ENCODE measurements around the gene PTPN6.

PTPN6 gene

DNA sequence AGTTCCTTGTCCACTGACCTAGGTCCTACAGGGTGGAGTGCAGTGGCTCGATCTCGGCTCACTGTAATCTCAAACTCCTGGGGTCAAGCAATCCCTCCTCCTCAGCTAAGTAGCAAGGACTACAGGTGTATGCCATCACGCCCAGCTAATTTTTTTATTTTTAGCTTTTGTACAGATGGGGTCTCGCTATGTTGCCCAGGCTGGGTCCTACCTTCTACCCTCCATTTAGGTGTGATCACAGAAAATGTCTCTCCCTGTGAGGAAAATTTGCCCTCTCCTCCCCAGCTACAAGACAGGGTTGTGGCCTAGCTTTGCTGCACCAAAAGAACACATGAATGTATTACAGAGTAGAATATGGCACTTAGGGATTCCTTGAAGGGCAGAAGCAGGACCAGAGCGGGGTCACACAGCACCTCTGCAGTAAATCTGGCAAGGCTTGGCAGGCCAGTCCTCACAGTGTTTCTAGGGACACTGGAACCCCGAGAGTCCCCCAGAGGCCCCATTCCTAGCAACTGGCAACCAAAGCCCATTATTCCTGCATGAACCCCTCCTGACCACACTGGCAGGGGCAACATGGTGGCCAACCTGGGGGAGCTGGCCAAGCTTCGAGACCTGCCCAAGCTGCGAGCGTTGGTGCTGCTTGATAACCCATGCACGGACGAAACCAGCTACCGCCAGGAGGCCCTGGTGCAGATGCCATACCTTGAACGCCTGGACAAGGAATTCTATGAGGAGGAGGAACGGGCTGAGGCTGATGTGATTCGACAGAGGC, 38.8 kb upstream of the PTPN6 start:
- TF ChIP-seq, protein P1, sequence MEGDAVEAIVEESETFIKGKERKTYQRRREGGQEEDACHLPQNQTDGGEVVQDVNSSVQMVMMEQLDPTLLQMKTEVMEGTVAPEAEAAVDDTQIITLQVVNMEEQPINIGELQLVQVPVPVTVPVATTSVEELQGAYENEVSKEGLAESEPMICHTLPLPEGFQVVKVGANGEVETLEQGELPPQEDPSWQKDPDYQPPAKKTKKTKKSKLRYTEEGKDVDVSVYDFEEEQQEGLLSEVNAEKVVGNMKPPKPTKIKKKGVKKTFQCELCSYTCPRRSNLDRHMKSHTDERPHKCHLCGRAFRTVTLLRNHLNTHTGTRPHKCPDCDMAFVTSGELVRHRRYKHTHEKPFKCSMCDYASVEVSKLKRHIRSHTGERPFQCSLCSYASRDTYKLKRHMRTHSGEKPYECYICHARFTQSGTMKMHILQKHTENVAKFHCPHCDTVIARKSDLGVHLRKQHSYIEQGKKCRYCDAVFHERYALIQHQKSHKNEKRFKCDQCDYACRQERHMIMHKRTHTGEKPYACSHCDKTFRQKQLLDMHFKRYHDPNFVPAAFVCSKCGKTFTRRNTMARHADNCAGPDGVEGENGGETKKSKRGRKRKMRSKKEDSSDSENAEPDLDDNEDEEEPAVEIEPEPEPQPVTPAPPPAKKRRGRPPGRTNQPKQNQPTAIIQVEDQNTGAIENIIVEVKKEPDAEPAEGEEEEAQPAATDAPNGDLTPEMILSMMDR (IDR thresholded peaks at IDR 0.05; ENCODE audit: low read length), result no peak
- TF ChIP-seq EZH2phosphoT487 (IDR thresholded peaks at IDR 0.05; ENCODE audit: low read length), result no peak
- no peak for TF ChIP-seq EZH2 (optimal IDR thresholded peaks at IDR 0.05; ENCODE audit: low read depth, low read length)
- Histone ChIP-seq H3K27me3 (replicated peaks; ENCODE audit: insufficient read depth, low read length) (no peaks in the 10 kb centered on the region), H3K4me1 (ENCODE audit: low read length) (peaks cover 16% of the 10 kb centered on the region), H4K20me1 (ENCODE audit: insufficient read depth, low read length) (no peaks in the 10 kb centered on the region), H3K9me2 (replicated peaks; ENCODE audit: insufficient read depth, low read length) (no peaks in the 10 kb centered on the region), H3F3A (ENCODE audit: insufficient read depth, low read length) (peaks cover 13% of the 10 kb centered on the region), H3K9ac (ENCODE audit: low read length) (no peak overlapping the region), H3K36me3 (replicated peaks; ENCODE audit: insufficient read depth, low read length) (peaks cover 10% of the 10 kb centered on the region; the same call in 1 of the 2 replicates), H3K79me2 (ENCODE audit: low read length) (peaks cover 37% of the 10 kb centered on the region), H3K4me3 (ENCODE audit: low read length) (no peak overlapping the region), H3K4me2 (ENCODE audit: low read depth, low read length) (no peak overlapping the region), H2AFZ (ENCODE audit: low read length) (no peak overlapping the region), H3K27ac (ENCODE audit: low read length) (no peak overlapping the region), H3K9me3 (replicated peaks; ENCODE audit: insufficient read depth, low read length) (no peaks in the 10 kb centered on the region)
- no peak for DNase-seq

DNA sequence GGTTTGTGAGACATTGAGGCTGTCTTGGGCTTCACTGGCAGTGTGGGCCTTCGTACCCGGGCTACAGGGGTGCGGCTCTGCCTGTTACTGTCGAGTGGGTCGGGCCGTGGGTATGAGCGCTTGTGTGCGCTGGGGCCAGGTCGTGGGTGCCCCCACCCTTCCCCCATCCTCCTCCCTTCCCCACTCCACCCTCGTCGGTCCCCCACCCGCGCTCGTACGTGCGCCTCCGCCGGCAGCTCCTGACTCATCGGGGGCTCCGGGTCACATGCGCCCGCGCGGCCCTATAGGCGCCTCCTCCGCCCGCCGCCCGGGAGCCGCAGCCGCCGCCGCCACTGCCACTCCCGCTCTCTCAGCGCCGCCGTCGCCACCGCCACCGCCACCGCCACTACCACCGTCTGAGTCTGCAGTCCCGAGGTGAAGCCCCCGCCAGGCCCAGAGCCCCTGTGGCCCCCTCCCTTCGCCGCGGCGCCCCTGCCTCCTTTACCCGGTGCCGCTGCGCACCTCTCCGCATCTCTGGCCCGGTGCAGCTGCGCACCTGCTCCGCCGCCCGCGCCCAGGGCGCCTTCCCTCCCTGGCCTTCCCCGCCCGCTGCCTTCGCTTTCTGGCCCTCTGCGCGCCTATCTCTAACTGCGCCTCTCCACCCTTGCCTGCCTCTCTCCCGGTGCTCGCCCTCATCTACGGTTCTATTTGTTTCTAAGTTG, 36.8 kb upstream of the PTPN6 start, which contains the start of gene ENO2:
ENO2 (plus strand) TSS at position 335 of the 701 bp plus-strand sequence. CDS start 1,253 bp downstream, outside the sequence.
- Histone ChIP-seq H2AFZ (ENCODE audit: low read length) (peak within 1 kb of the TSS; percentile 87), H3K4me3 (ENCODE audit: low read length) (peak within 1 kb of the TSS; percentile 94), H3K36me3 (replicated peaks; ENCODE audit: insufficient read depth, low read length) (peaks cover 10% of the 10 kb centered on the region; the same call in 1 of the 2 replicates), H3K27me3 (replicated peaks; ENCODE audit: insufficient read depth, low read length) (no peaks in the 10 kb centered on the region), H3K4me1 (ENCODE audit: low read length) (peaks cover 25% of the 10 kb centered on the region), H3K9me2 (replicated peaks; ENCODE audit: insufficient read depth, low read length) (no peaks in the 10 kb centered on the region), H3K9ac (ENCODE audit: low read length) (peak within 1 kb of the TSS; percentile 80), H3K9me3 (replicated peaks; ENCODE audit: insufficient read depth, low read length) (no peaks in the 10 kb centered on the region), H3K27ac (ENCODE audit: low read length) (peak within 1 kb of the TSS; percentile 69; the same call in 1 of the 2 replicates), H4K20me1 (ENCODE audit: insufficient read depth, low read length) (no peaks in the 10 kb centered on the region), H3F3A (ENCODE audit: insufficient read depth, low read length) (peaks cover 21% of the 10 kb centered on the region), H3K79me2 (ENCODE audit: low read length) (peaks cover 43% of the 10 kb centered on the region), H3K4me2 (ENCODE audit: low read depth, low read length) (peak within 1 kb of the TSS; percentile 92)
- TF ChIP-seq, protein P1 (IDR thresholded peaks at IDR 0.05; ENCODE audit: low read length), result no peak
- TF ChIP-seq EZH2 (optimal IDR thresholded peaks at IDR 0.05; ENCODE audit: low read depth, low read length) (no peak), EZH2phosphoT487 (IDR thresholded peaks at IDR 0.05; ENCODE audit: low read length) (no peak)
- DNase-seq, result peak; percentile 63

DNA sequence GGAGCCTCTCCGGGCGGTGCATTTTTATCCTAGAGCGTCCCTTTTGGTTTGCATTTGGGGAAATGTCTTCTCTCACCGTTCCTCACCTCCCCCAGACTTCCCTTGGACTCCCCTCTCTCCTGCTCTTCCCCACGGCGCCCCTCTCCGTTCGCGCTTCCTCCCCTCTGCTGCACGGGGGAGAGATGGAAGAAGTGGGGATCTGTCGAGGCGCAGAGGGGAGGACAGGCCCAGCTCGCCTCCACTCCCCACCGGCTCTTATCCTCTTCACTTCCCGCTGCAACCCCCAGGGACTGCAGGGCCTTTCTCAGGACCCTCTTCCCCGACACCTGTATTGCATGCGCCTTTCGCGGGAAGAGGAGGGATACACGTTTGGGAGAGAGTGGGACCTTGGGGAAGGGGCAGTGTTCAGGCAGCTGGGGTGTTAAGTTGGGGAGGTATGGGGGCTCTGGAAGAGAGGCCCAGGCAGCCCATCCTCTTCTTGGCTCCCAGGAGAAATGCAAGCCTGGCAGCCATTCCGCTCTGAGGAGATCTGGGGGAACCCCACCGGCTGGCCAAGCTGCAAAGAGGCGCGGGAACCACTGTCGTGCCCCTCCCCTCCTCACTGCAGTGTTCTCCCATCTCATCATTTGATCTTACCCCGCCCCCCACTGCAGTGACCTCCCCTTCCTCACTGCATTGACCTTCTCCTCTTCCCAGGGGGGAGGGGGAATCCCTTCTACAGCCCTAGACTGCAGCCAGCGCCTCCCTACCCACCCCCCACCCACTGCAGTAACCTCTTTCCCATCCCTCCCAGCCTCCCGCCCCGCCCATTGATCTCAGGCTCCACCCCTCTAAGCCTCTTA, 36.0 kb upstream of the PTPN6 start:
- Histone ChIP-seq H3K79me2 (ENCODE audit: low read length) (peaks cover 43% of the 10 kb centered on the region), H3K4me2 (ENCODE audit: low read depth, low read length) (peak overlapping the region; percentile 92), H4K20me1 (ENCODE audit: insufficient read depth, low read length) (no peaks in the 10 kb centered on the region), H3K36me3 (replicated peaks; ENCODE audit: insufficient read depth, low read length) (peaks cover 10% of the 10 kb centered on the region; the same call in 1 of the 2 replicates), H3K27ac (ENCODE audit: low read length) (peak overlapping the region; percentile 69; the same call in 1 of the 2 replicates), H3K4me3 (ENCODE audit: low read length) (peak overlapping the region; percentile 94), H3K27me3 (replicated peaks; ENCODE audit: insufficient read depth, low read length) (no peaks in the 10 kb centered on the region), H3K9me2 (replicated peaks; ENCODE audit: insufficient read depth, low read length) (no peaks in the 10 kb centered on the region), H3K9me3 (replicated peaks; ENCODE audit: insufficient read depth, low read length) (no peaks in the 10 kb centered on the region), H2AFZ (ENCODE audit: low read length) (peak overlapping the region; percentile 87), H3F3A (ENCODE audit: insufficient read depth, low read length) (peaks cover 28% of the 10 kb centered on the region), H3K9ac (ENCODE audit: low read length) (peak overlapping the region; percentile 80), H3K4me1 (ENCODE audit: low read length) (peaks cover 33% of the 10 kb centered on the region)
- TF ChIP-seq EZH2 (optimal IDR thresholded peaks at IDR 0.05; ENCODE audit: low read depth, low read length) (no peak), EZH2phosphoT487 (IDR thresholded peaks at IDR 0.05; ENCODE audit: low read length) (no peak)
- TF ChIP-seq, protein P1 (IDR thresholded peaks at IDR 0.05; ENCODE audit: low read length), result no peak
- no peak for DNase-seq
